HG02885 (cell line): Measurements from ENCODE around the gene PEX11G.

Experiments
- ATAC-seq: cut with Tn5 transposase; IDR thresholded peaks from one replicate; pipeline ENCODE4 v1.9.1; 2021; ENCODE audit warnings: mild to moderate bottlenecking; ENCODE audit not compliant: unreplicated experiment, poor library complexity

Gene PEX11G

GRCh38 chr19:7500811-7501450 lies 12.1 kb upstream of the PEX11G start:
- ATAC-seq = no peak

- no peak for ATAC-seq
These were observed 8.5 kb upstream of the PEX11G start for GRCh38 chr19:7497292-7497691.

GRCh38 chr19:7494416-7495098 lies 5.7 kb upstream of the PEX11G start:
- no peak for ATAC-seq

GRCh38 chr19:7492558-7492957 lies 3.7 kb upstream of the PEX11G start:
- no peak for ATAC-seq

- ATAC-seq = no peak
These were observed 3.3 kb upstream of the PEX11G start for GRCh38 chr19:7492142-7492541.

DNA sequence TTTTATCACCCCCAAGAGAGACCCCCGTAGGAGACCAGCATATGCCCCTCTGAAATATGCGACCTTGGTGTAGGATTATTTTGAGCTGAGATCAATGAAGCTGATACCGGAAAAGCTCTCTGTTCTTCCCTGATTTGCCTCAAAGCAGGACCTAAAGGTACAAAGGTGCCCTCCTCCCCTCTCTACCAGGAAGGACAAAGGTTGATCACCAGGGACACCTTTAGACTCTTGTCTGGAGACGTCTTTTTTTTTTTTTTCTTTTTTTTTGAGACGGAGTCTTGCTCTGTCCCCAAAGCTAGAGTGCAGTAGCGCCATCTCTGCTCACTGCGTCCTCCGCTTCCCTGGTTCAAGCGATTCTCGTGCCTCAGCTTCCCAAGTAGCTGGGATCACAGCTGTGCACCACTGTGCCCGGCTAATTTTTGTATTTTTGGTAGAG lies 792 bp upstream of the PEX11G start:
- ATAC-seq = no peak

DNA sequence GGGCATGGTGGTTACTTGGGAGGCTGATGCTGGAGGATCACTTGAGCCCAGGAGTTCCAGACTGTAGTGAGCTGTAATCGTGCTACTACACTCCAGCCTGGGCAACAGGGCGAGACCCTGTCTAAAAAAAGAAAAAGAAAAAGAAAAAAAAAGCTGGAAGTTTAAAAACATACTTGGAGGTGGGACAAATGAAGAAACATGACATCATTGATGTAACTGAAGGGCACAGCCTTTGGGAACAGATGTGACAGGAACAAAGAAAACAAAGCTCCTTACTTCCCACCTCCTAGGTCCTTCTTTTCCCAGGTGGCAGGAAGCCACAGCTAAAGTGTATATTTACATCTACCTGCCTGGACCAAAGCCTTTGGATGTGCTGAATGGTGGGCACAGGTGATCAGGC lies 1.9 kb downstream of the PEX11G start:
- ATAC-seq = no peak

GRCh38 chr19:7483720-7484201 lies 5.1 kb downstream of the PEX11G start:
- no peak for ATAC-seq

GRCh38 chr19:7482584-7483439 lies 6.0 kb downstream of the PEX11G start:
- ATAC-seq = no peak

DNA sequence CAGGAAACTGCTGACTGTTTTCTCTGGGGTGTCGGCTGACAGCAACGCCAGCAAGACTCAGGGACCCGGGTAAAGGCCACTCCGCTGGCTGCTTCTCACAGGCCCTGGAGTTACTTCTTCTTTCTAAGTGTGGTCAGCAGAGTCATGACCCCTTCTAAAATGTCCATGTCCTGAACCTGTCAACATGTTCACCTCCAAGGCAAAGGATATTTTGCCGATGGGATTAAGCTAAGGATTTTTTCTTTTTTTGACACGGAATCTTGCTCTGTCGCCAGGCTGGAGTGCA lies 7.9 kb downstream of the PEX11G start:
- ATAC-seq = no peak

GRCh38 chr19:7480222-7480969 lies 8.4 kb downstream of the PEX11G start:
- ATAC-seq = no peak

DNA sequence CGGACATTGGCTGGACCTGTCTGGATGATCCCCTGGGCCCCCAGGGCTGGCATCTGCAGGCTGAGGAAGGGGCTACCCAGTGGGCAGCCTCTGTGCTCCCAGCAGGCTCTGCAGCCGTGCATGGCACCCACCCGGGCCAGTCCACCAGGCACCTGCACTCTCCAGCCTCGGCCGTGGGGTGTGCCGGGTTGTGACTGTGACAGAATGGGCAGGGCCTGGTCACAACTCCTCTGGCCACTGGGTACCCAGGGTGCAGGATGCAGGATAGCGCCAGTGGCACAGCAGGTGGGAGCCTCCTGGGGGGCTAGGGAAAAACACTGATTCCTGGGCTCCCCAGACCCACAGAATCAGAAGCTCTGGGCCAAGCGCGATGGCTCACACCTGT lies 10.0 kb downstream of the PEX11G start:
- ATAC-seq = no peak

DNA sequence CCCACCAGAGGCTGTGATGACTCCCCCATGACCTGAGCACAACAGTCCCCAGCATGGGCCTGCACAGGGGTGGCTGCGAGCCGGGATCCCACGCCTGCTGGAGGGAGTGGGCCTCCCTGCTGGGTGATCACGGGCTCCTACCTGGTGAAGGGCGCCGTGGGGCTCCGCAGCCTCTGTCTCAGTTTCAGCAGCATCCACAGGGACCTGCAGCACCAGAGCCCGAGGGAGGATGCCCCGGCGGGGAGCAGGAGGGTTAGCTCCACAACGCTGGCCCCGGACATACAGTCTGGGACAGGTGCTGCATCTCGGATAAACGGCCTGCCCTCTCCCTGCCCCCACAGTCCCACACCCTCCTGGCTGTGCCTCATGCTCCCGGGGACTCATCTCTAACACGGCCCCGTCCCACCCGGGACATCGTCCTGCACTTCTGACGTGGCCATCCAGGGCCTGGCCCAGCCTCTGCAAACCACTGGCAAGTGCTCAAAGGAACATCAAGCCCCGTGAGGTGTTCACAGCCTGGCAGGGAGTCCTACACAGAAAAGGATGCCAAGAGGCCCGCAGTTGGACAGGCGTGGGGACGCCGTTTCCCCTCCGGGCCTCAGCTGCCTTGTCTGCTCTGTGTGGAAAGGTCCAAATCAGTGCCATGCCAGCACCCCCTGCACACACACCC lies 10.5 kb downstream of the PEX11G start:
- no peak for ATAC-seq

- ATAC-seq = no peak
These were observed 11.1 kb downstream of the PEX11G start for GRCh38 chr19:7477758-7478157.

GRCh38 chr19:7476777-7477494 lies 11.9 kb downstream of the PEX11G start:
- ATAC-seq = no peak

DNA sequence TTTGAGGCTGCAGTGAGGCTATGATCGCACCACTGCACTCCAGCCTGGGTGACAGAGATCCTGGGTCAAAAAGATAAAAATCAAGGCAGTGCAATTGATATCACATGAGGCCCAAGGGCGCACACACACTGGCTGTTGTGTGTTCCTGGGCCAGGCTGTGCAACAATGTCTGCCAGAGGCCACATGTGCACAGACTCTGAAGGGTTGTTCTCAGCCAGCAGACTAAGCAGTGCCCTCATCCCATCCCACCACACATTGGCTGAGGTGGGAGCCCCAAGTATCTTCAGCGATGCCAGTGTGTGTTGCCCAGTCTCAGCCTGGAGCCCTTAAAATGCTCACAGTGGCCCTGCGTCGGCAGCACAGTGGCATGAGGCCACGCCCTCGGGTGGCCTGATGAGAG lies 12.6 kb downstream of the PEX11G start:
- ATAC-seq = no peak

- no peak for ATAC-seq
These were observed 13.2 kb downstream of the PEX11G start for GRCh38 chr19:7475665-7476064.

DNA sequence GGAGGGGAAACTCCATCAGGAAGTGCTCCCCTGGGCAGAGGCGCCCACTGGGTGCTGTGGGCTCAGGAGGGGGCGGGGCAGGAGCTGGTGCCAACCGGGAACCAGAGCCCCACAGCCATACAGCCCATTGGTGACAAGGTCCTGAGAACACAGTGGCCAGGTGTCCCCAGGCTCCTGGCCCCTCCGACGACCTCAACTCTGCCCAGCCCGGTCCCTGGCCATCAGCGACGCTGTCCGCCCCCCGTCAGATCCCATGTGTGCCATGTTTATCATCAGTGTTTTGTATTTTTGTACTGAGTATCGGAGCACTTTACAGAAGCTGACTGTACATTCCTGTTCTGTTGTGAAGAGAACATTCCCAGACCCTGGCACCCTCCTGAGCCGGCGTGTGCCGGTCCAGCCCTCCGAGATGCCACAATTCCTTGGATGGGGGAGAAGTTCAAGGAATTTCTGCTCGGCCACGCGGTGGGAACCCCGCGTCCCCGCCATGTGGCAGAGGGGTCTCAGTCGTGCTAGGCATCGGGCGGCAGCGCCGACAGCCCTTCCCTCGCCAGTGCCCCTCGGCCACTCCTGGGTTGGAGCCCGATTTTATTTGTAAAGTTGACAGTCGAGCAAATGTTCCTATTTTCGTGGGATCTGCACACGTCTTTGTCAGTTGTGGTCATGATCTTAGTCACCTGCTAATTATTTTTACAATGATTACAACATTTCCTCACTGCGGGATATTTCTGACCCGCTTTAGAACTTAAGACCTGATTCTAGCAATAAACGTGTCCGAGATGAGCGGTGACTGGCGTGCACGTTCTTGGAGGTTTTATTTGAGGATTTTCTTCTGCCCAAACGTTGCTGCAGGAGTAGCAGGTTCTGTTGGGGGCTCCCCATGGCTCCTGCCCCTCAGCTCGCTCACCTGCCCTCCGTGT lies 16.9 kb downstream of the PEX11G start:
- ATAC-seq = no peak
